ENCODE data around the gene COX6A2. TPM values are rescaled to one million over a fixed set of nuclear protein-coding genes. Genes with fewer than 3 reads are reported as not detected.

COX6A2 gene
- total RNA-seq, 1 experiment from 2014 or later, result not detected

DNA sequence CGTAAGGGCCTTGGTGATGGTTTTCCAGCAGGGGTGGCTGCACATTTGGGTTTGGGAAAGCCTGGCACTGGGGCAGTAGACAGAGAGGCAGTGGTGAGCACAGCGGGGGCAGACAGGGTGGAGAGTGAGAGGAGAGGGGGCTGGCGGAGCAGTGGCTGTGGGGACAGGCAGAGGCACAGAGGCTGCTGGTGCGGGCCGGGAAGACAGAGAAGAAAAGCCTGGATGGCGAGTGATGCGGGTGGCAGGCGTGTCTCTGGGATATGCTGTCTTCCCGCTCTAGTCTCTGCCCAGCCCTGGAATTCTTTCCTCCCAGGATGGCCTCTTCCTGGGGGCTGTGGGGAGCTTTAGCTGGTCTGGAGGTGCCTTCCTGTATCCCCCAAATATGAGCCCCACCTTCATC is 18.1 kb downstream of the COX6A2 start:
- DNase-seq (ENCODE audit: low read depth), result no peak

- DNase-seq (ENCODE audit: low read depth), result peak; percentile 71
Observed at GRCh38 chr16:31409433-31409832, 18.7 kb downstream of the COX6A2 start.

DNA sequence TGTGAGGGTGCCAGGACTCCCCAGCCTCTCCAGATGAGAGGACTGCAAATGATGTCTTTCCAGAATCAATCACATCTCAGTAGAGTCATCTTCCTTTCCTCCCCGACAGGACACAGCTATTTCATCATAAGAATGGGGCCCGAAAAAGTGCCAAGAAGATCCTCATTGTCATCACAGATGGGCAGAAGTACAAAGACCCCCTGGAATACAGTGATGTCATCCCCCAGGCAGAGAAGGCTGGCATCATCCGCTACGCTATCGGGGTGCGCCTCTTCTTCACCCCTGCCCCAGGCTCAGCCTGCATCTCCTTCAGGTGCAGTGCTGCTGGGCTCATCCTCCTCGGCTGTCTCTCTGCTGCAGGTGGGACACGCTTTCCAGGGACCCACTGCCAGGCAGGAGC is 20.8 kb downstream of the COX6A2 start:
- DNase-seq (ENCODE audit: low read depth), result no peak

GRCh38 chr16:31404353-31405064 is 23.7 kb downstream of the COX6A2 start:
- DNase-seq (ENCODE audit: low read depth), result peak; percentile 65

GRCh38 chr16:31403590-31404352 is 24.4 kb downstream of the COX6A2 start:
- no peak for DNase-seq (ENCODE audit: low read depth)

- DNase-seq (ENCODE audit: low read depth), result no peak
Observed at GRCh38 chr16:31402687-31403086, 25.5 kb downstream of the COX6A2 start.

DNA sequence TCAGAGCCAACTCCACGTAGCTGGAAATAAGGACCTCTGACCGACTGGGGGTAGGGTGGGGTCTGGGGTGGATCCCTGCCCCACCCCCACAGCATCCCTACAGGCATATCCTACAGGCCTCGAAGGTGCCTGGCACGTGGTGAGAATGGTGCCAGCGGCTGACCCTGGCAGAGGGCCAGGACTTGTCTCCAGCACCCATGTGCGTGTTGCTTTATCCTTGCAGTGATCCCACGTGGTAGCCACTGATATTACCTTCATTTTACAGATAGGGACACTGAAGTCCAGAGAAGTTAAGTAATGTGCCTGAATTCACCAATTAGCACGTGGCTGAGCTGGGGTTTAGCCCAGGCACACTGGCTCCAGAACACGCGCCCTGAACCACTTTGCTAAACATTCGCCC is 26.7 kb downstream of the COX6A2 start:
- no peak for DNase-seq (ENCODE audit: low read depth)

- no peak for DNase-seq (ENCODE audit: low read depth)
Observed at GRCh38 chr16:31400191-31400590, 28.0 kb downstream of the COX6A2 start.

- DNase-seq (ENCODE audit: low read depth), result no peak
Observed at GRCh38 chr16:31397701-31398100, 30.5 kb downstream of the COX6A2 start.

DNA sequence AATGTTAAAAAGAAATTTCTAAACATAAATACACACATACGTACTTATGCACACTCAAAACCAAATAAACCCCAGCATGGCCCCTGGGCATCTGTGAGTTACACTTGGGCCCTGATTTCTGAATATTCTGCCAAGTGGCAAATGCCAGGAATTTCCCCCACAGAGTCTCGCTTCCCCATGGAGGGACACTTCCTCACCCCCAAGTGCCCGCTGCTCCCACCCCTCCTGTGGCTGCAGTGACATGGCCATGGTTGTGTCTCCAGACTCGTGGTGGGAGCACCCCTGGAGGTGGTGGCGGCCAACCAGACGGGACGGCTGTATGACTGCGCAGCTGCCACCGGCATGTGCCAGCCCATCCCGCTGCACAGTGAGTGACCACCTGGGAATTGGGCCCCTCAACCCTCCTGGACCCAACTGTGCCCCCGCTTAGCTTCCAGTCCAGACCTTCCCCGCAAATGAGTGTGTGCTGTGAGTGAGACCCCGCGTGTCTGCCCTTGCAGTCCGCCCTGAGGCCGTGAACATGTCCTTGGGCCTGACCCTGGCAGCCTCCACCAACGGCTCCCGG is 31.0 kb downstream of the COX6A2 start:
- no peak for DNase-seq (ENCODE audit: low read depth)

DNA sequence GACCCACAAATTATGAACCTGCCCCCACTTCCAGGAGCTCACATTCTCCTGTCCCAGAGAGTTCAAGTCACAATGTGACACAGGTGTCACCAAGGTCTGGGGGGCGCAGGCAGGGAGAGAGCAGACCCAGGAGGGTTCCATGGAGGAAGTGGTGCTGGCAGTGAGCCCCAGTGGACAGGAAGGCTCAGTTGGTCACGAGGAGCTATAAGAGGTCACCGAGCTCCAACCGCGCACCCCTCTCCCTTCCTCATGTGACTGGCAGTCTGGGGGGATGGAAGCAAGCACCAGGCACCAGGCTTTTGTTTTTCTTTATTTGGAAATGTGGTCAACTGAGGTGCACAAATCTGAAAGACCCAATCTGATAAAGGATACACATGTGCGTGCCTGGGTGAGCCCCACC is 32.5 kb downstream of the COX6A2 start:
- no peak for DNase-seq (ENCODE audit: low read depth)

DNA sequence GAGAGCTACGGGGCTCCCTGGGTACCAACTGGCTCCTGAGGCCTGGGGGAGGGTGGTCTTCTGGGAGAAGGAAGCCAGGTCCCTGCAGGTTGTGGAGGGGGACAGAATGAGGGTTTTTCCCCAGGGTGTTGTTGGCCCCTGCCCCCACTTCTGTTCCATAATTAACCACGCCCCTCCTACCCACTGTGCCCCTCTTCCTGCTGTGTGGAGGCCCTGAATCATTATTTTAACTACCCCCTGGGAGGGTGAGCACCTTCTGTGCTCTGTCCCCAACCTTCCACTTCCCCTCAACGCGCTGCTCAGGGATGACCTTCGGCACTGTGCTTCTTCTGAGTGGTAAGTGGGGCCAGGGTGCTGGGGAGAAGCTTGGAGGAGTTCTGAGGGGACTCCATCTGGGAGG is 35.1 kb downstream of the COX6A2 start, which contains the start of gene ITGAD:
ITGAD (plus strand) TSS at position 280 of the 400 bp plus-strand sequence; CDS start at position 306, 26 bp downstream.
- DNase-seq (ENCODE audit: low read depth), result no peak

DNA sequence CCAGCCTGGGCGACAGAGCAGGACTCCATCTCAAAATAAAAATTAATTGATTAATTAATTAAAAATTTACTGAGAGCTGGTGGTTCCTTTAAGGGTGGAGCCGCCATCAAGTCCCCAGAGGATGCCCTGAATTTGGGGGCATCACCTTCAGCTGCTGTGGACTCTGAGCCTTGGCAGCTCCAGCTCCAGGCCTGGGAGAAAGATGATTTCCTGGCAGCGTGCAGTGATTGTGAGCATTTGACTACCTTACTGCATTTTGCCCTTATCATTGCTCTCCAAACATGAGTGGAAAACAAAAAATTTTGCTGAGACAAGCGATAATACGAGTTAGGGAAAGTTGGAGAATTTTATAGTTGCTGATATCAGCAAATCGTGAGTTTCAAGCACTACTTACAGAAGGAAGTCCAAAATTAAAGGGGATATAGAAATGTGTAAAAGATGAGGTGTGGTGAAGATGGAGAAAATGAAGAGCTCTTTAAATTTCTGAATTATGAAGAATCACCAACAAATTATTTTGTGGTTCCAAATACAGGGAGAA is 37.6 kb downstream of the COX6A2 start:
- no peak for DNase-seq (ENCODE audit: low read depth)

DNA sequence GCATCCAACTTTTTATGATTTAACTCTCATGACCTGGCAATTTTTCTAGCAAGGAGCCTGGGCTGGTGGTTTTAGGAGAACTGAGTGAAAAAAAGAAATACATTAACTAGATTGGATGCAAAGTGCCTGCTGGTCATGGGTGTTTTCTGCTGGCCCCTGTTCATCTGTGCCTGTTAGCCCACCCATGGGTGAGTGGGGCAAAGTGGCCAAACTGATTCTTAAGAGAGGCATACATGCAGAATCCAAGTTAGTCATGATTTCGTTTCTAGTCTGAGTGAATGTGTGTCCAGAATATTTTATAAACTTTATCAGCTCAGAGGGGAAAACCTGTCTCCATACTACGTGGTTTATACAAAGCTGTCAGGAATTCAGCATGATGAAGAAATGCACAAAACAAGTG is 39.6 kb downstream of the COX6A2 start:
- no peak for DNase-seq (ENCODE audit: low read depth)

- peak; percentile 32 for DNase-seq (ENCODE audit: low read depth)
Observed at GRCh38 chr16:31386157-31386984, 41.8 kb downstream of the COX6A2 start.

DNA sequence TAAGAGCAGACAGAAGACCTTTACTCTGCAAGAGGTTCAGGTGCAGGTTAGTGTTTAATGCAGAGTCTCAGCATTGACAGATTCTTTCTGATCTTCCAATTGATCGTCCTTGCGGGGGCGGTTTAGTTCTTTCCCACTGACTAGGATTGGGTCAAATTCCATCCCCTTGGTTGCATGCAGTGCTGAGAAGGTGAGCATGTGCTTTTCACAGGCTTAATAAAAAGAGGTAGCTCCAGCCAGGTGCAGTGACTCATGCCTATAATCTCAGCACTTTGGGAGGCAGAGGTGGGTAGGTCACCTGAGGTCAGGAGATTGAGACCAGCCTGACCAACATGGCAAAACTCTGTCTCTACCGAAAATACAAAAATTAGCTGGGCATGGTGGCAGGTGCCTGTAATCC is 42.5 kb downstream of the COX6A2 start:
- DNase-seq (ENCODE audit: low read depth), result no peak

DNA sequence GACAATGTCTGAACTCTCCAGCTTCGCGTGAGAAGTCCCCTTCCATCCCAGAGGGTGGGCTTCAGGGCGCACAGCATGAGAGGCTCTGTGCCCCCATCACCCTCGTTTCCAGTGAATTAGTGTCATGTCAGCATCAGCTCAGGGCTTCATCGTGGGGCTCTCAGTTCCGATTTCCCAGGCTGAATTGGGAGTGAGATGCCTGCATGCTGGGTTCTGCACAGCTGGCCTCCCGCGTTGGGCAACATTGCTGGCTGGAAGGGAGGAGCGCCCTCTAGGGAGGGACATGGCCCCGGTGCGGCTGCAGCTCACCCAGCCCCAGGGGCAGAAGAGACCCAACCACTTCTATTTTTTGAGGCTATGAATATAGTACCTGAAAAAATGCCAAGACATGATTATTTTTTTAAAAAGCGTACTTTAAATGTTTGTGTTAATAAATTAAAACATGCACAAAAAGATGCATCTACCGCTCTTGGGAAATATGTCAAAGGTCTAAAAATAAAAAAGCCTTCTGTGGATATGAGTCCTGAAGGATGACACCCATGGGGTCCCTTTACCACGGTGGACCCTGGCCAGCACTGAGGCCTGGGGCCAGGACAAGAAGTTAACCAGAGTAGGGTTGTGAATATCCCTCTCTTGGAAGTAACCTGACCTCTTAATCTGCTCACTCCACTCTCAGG is 45.5 kb downstream of the COX6A2 start:
- DNase-seq (ENCODE audit: low read depth), result peak; percentile 33

DNA sequence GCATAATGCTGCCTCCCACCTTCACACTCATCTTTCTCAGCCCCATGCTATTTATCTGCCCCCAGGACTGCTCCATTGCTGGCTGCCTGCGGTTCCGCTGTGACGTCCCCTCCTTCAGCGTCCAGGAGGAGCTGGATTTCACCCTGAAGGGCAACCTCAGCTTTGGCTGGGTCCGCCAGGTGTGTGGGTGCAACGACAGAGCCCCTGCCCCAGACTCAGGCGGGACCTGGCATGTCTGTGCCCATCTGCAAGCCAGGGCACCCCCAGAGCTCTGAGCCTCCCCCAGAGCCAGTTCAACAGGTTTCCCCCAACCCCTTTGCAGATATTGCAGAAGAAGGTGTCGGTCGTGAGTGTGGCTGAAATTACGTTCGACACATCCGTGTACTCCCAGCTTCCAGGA is 48.0 kb downstream of the COX6A2 start:
- no peak for DNase-seq (ENCODE audit: low read depth)
